Measurements from ENCODE around the gene TRAPPC3L.
A peak's percentile ranks its signal among the peaks of the same experiment; 100 is the strongest.

Gene TRAPPC3L

GRCh38 chr6:116529466-116530290, 15.8 kb downstream of the TRAPPC3L start:
- H3K4me3 ChIP-seq (ENCODE audit: low read length): no peak overlapping the region
- no peak overlapping the region for H3K27ac ChIP-seq (ENCODE audit: low read length)
- H3K4me1 ChIP-seq (ENCODE audit: insufficient read depth, low read length): peaks cover 37% of the 10 kb centered on the region

GRCh38 chr6:116528780-116529179, 16.7 kb downstream of the TRAPPC3L start:
- Histone ChIP-seq H3K9me3 (ENCODE audit: insufficient read depth, low read depth, low read length) (no peaks in the 10 kb centered on the region), H3K27ac (ENCODE audit: low read length) (no peak overlapping the region)

More at GRCh38 chr6:116529466-116530290, 15.8 kb downstream of the TRAPPC3L start:
- Histone ChIP-seq H3K9me3 (ENCODE audit: insufficient read depth, low read depth, low read length) (no peaks in the 10 kb centered on the region), H3K27me3 (ENCODE audit: insufficient read depth, low read length) (no peaks in the 10 kb centered on the region), H3K36me3 (ENCODE audit: insufficient read depth, low read depth, low read length) (no peaks in the 10 kb centered on the region), H3K9ac (ENCODE audit: low read depth, low read length) (no peak overlapping the region)

GRCh38 chr6:116528133-116528532, 17.4 kb downstream of the TRAPPC3L start:
- peaks cover 40% of the 10 kb centered on the region for H3K4me1 ChIP-seq (ENCODE audit: insufficient read depth, low read length)
- H3K9me3 ChIP-seq (ENCODE audit: insufficient read depth, low read depth, low read length): no peaks in the 10 kb centered on the region
- no peak overlapping the region for H3K9ac ChIP-seq (ENCODE audit: low read depth, low read length)
- no peaks in the 10 kb centered on the region for H3K27me3 ChIP-seq (ENCODE audit: insufficient read depth, low read length)
- H3K4me3 ChIP-seq (ENCODE audit: low read length): no peak overlapping the region
- H3K36me3 ChIP-seq (ENCODE audit: insufficient read depth, low read depth, low read length): no peaks in the 10 kb centered on the region
- no peak overlapping the region for H3K27ac ChIP-seq (ENCODE audit: low read length)

More at GRCh38 chr6:116528780-116529179, 16.7 kb downstream of the TRAPPC3L start:
- no peaks in the 10 kb centered on the region for H3K27me3 ChIP-seq (ENCODE audit: insufficient read depth, low read length)
- H3K36me3 ChIP-seq (ENCODE audit: insufficient read depth, low read depth, low read length): no peaks in the 10 kb centered on the region
- peaks cover 41% of the 10 kb centered on the region for H3K4me1 ChIP-seq (ENCODE audit: insufficient read depth, low read length)
- H3K4me3 ChIP-seq (ENCODE audit: low read length): no peak overlapping the region
- no peak overlapping the region; the same call in 1 of the 2 replicates for H3K9ac ChIP-seq (ENCODE audit: low read depth, low read length)

DNA sequence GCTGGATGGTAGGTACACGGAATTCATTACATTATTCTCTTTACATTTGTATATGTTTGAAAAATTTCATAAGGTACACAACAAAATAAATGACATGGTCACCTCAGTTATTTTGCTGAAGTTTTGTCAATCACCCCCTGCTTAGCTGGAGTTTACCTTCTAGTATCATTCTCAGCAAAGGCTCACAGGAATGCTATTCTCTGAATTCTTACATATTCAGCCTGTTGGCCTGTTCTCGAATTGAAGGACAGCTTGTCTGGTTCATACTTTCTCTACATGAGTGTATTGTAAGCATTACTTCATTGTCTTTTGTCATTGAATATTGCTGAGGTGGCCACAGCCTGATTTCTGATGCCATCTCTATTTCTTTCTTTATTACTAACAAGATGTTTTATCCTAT, 21.2 kb downstream of the TRAPPC3L start:
- H3K9ac ChIP-seq (ENCODE audit: low read depth, low read length): no peak overlapping the region
- H3K36me3 ChIP-seq (ENCODE audit: insufficient read depth, low read depth, low read length): no peaks in the 10 kb centered on the region
- H3K4me3 ChIP-seq (ENCODE audit: low read length): no peak overlapping the region
- H3K27me3 ChIP-seq (ENCODE audit: insufficient read depth, low read length): no peaks in the 10 kb centered on the region
- peaks cover 25% of the 10 kb centered on the region for H3K4me1 ChIP-seq (ENCODE audit: insufficient read depth, low read length)
- H3K27ac ChIP-seq (ENCODE audit: low read length): no peak overlapping the region
- no peaks in the 10 kb centered on the region for H3K9me3 ChIP-seq (ENCODE audit: insufficient read depth, low read depth, low read length)

DNA sequence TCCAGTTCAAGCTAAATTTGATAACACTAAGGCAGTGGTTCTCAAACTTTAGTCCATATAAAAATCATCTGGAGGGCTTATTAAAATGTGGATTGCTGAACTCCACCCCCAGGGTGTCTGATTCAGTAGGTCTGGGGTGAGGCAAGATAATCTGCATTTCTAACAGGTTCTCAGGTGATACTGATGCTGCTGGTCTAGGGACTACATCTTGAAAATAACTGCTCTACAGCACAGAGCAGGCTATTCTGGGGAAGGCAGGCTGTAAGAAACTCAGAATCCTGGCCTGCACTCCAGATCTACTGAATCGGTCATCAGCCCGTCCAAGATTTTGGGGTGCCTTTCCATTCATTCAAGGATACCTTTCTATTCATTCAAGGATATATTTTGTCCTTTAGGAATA, 22.6 kb downstream of the TRAPPC3L start:
- no peaks in the 10 kb centered on the region for H3K9me3 ChIP-seq (ENCODE audit: insufficient read depth, low read depth, low read length)
- H3K27ac ChIP-seq (ENCODE audit: low read length): peak overlapping the region; percentile 30
- no peaks in the 10 kb centered on the region for H3K27me3 ChIP-seq (ENCODE audit: insufficient read depth, low read length)
- no peak overlapping the region for H3K4me3 ChIP-seq (ENCODE audit: low read length)
- H3K36me3 ChIP-seq (ENCODE audit: insufficient read depth, low read depth, low read length): no peaks in the 10 kb centered on the region
- no peak overlapping the region for H3K9ac ChIP-seq (ENCODE audit: low read depth, low read length)
- H3K4me1 ChIP-seq (ENCODE audit: insufficient read depth, low read length): peaks cover 22% of the 10 kb centered on the region

DNA sequence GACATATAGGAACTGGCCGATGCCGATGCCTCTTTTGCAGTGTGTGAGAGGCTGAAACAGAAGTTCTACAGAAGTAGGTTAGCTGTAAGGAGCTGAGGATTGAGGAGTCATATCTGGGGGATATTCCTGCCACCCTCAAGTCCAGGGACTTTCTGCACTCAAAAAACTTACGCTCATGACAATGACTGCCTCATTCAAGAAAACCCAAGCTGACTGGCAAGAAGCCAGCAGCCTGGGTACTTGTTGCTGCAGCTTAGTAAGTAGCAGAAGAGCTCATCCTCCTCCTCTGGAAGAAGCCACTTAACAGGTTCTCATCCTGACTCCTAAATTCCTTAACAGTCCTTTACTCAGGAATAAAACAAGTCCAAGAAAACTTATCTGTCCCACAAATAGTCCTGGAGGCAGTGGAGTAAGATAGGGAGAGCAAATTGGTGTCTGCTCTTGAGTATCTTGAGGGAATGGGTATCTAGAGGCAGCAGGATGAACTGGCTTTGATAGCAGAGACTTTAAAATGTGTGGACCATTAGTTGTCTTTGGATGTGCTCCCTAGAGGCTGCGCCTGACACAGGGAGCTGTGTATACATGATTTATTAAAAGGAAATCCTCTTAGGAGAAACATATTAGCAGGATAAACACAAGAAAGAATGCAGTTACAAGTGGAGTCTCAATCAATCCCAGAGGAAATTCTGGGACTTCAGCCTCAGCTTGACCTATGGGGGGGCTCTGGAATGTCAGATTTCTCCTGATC, 26.7 kb downstream of the TRAPPC3L start:
- Histone ChIP-seq H3K9ac (ENCODE audit: low read depth, low read length) (no peak overlapping the region), H3K4me3 (ENCODE audit: low read length) (no peak overlapping the region), H3K36me3 (ENCODE audit: insufficient read depth, low read depth, low read length) (no peaks in the 10 kb centered on the region), H3K27me3 (ENCODE audit: insufficient read depth, low read length) (no peaks in the 10 kb centered on the region), H3K4me1 (ENCODE audit: insufficient read depth, low read length) (peaks cover 17% of the 10 kb centered on the region), H3K9me3 (ENCODE audit: insufficient read depth, low read depth, low read length) (no peaks in the 10 kb centered on the region), H3K27ac (ENCODE audit: low read length) (no peak overlapping the region)

- H3K9me3 ChIP-seq (ENCODE audit: insufficient read depth, low read depth, low read length): no peaks in the 10 kb centered on the region
- no peak overlapping the region for H3K9ac ChIP-seq (ENCODE audit: low read depth, low read length)
Measured at GRCh38 chr6:116515141-116515540, 30.3 kb downstream of the TRAPPC3L start.

GRCh38 chr6:116514111-116514510, 31.4 kb downstream of the TRAPPC3L start:
- H3K4me1 ChIP-seq (ENCODE audit: insufficient read depth, low read length): peaks cover 14% of the 10 kb centered on the region
- no peak overlapping the region for H3K27ac ChIP-seq (ENCODE audit: low read length)
- H3K36me3 ChIP-seq (ENCODE audit: insufficient read depth, low read depth, low read length): no peaks in the 10 kb centered on the region
- H3K9me3 ChIP-seq (ENCODE audit: insufficient read depth, low read depth, low read length): no peaks in the 10 kb centered on the region
- no peaks in the 10 kb centered on the region for H3K27me3 ChIP-seq (ENCODE audit: insufficient read depth, low read length)
- H3K4me3 ChIP-seq (ENCODE audit: low read length): no peak overlapping the region
- no peak overlapping the region for H3K9ac ChIP-seq (ENCODE audit: low read depth, low read length)

More at GRCh38 chr6:116515141-116515540, 30.3 kb downstream of the TRAPPC3L start:
- Histone ChIP-seq H3K4me3 (ENCODE audit: low read length) (no peak overlapping the region), H3K27ac (ENCODE audit: low read length) (no peak overlapping the region), H3K4me1 (ENCODE audit: insufficient read depth, low read length) (peaks cover 14% of the 10 kb centered on the region), H3K27me3 (ENCODE audit: insufficient read depth, low read length) (no peaks in the 10 kb centered on the region), H3K36me3 (ENCODE audit: insufficient read depth, low read depth, low read length) (no peaks in the 10 kb centered on the region)

GRCh38 chr6:116513224-116513875, 32.1 kb downstream of the TRAPPC3L start:
- Histone ChIP-seq H3K36me3 (ENCODE audit: insufficient read depth, low read depth, low read length) (no peaks in the 10 kb centered on the region), H3K9ac (ENCODE audit: low read depth, low read length) (no peak overlapping the region), H3K4me1 (ENCODE audit: insufficient read depth, low read length) (peaks cover 14% of the 10 kb centered on the region), H3K4me3 (ENCODE audit: low read length) (no peak overlapping the region), H3K27me3 (ENCODE audit: insufficient read depth, low read length) (no peaks in the 10 kb centered on the region), H3K9me3 (ENCODE audit: insufficient read depth, low read depth, low read length) (no peaks in the 10 kb centered on the region), H3K27ac (ENCODE audit: low read length) (no peak overlapping the region)

GRCh38 chr6:116512734-116513133, 32.8 kb downstream of the TRAPPC3L start:
- no peaks in the 10 kb centered on the region for H3K36me3 ChIP-seq (ENCODE audit: insufficient read depth, low read depth, low read length)
- H3K9me3 ChIP-seq (ENCODE audit: insufficient read depth, low read depth, low read length): no peaks in the 10 kb centered on the region
- H3K9ac ChIP-seq (ENCODE audit: low read depth, low read length): no peak overlapping the region
- peaks cover 14% of the 10 kb centered on the region for H3K4me1 ChIP-seq (ENCODE audit: insufficient read depth, low read length)
- no peak overlapping the region for H3K4me3 ChIP-seq (ENCODE audit: low read length)
- no peaks in the 10 kb centered on the region for H3K27me3 ChIP-seq (ENCODE audit: insufficient read depth, low read length)
- no peak overlapping the region for H3K27ac ChIP-seq (ENCODE audit: low read length)

DNA sequence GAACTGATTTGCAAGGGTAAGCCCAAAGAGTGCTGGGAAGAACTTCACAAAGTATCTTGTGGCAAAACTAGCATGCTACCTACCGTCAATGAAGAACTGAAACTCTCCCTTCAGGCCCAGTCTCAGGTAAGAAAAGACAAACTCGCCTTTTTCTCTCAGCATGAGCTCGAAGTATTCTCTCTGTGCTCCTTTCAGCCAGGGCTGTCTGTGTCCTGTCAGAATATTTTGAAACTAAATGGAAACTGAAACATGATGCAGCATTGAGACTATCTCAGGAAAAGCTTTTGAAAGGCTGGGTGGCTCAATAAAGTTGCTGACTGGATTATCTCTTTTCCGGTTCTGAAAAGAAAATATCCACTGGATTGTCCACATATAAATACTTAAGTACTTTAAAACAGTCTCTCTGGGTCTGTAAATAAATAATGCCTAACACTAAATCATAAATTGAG, 33.3 kb downstream of the TRAPPC3L start:
- Histone ChIP-seq H3K4me1 (ENCODE audit: insufficient read depth, low read length) (peaks cover 14% of the 10 kb centered on the region), H3K27me3 (ENCODE audit: insufficient read depth, low read length) (no peaks in the 10 kb centered on the region), H3K27ac (ENCODE audit: low read length) (no peak overlapping the region), H3K36me3 (ENCODE audit: insufficient read depth, low read depth, low read length) (no peaks in the 10 kb centered on the region), H3K9me3 (ENCODE audit: insufficient read depth, low read depth, low read length) (no peaks in the 10 kb centered on the region), H3K9ac (ENCODE audit: low read depth, low read length) (peak overlapping the region; percentile 26; the same call in 1 of the 2 replicates), H3K4me3 (ENCODE audit: low read length) (0 out of 2 replicates have a peak overlapping the region, but pooled peaks have one; percentile 18)
